Prostate gland (tissue), 2 donors: ENCODE results near the gene DGAT2. TPM values are rescaled to one million over a fixed set of nuclear protein-coding genes. Genes with fewer than 3 reads are reported as not detected.
"Not testable (repeated sequence)": the region's sequence is repeated elsewhere in the genome, so short reads cannot be mapped to it uniquely, and the experiment has no call there.

Experiments used
- DNase-seq: peaks from one replicate; pipeline ENCODE4 v3.0.0-alpha.2; 2019; ENCODE audit warnings: low spot score
- H3K27ac ChIP-seq, 2 donors: fragments of 200-600 bp; sonication (generic); 2 replicates each; pipeline ENCODE4 v1.5.1; 2017 to 2019
- H3K27me3 ChIP-seq: fragments of 200-600 bp; sonication (generic); replicated peaks from 2 replicates; pipeline ENCODE4 v1.5.1; 2019; ENCODE audit not compliant: insufficient read depth
- H3K36me3 ChIP-seq, 2 donors: fragments of 200-600 bp; sonication (generic); 1 replicate in 1 of 2; 2 replicates in 1 of 2; pipeline versions ENCODE4 v1.5.1 to v1.8.1; 2017 to 2019
- H3K4me1 ChIP-seq: fragments of 200-600 bp; sonication (generic); replicated peaks from 2 replicates; pipeline ENCODE4 v1.5.1; 2019
- H3K4me3 ChIP-seq, 2 donors: fragments of 200-600 bp; sonication (generic); 2 replicates each; pipeline ENCODE4 v1.5.1; 2017 to 2019
- H3K9me3 ChIP-seq: fragments of 200-600 bp; sonication (generic); 2 replicates; pipeline ENCODE4 v1.5.1; 2017
- POLR2A ChIP-seq: fragments of 450-650 bp; IDR thresholded peaks from one replicate; pipeline ENCODE4 v1.6.1; 2016; ENCODE audit warnings: antibody characterized with exemption, mild to moderate bottlenecking
- POLR2AphosphoS5 ChIP-seq: sonication (generic); formaldehyde crosslinking; IDR thresholded peaks from one replicate; pipeline ENCODE4 v1.6.1; 2017; ENCODE audit warnings: antibody characterized with exemption
- WGBS: methylation state at CpG from one replicate; pipeline ENCODE4 v1.1.5; 2018; 5-methylcytosine and 5-hydroxymethylcytosine counted together
- intact Hi-C: fragments of 100-400 bp; cut with DNase I; formaldehyde crosslinking; loops from one replicate; pipeline ENCODE4 v1.14.2; 2022
- total RNA-seq, 2 donors: library from RNA; depleted of rRNA; stranded (reverse); fragments of >200 nt; gene quantifications; one replicate each; pipeline ENCODE4 v1.1.0, GENCODE V29; 2016
- TF ChIP-seq, protein P1 (sequence below), 4 experiments: fragments of 200-600 bp in 2 of 4; fragments of 450-650 bp in 2 of 4; sonication (generic) in 2 of 4; IDR thresholded peaks; 1 replicate in 3 of 4; 2 replicates in 1 of 4; pipeline ENCODE4 v1.5.1; 2016 to 2019; ENCODE audit warnings: antibody characterized with exemption in 4 of 4, mild to moderate bottlenecking in 2 of 4, moderate library complexity in 2 of 4

The DGAT2 gene
- total RNA-seq, 2 donors from 2014 or later, result 5.6 to 24.6 TPM

GRCh38 chr11:75733431-75734107 lies 35.0 kb upstream of the DGAT2 start:
- 73% methylated on average over 5 of the region's 5 CpGs for WGBS
- intact Hi-C loops, result no loop called here
- Histone ChIP-seq H3K4me1 (no peaks in the 10 kb centered on the region), H3K36me3 (no peaks in the 10 kb centered on the region), H3K27ac (no peak overlapping the region), H3K27me3 (no peaks in the 10 kb centered on the region), H3K4me3 (no peak overlapping the region), H3K9me3 (no peaks in the 10 kb centered on the region)
- TF ChIP-seq POLR2AphosphoS5, result no peak
- peak; percentile 13 for DNase-seq

GRCh38 chr11:75734491-75735180 lies 33.9 kb upstream of the DGAT2 start:
- Histone ChIP-seq H3K27ac (no peak overlapping the region), H3K4me1 (no peaks in the 10 kb centered on the region), H3K36me3 (no peaks in the 10 kb centered on the region), H3K4me3 (no peak overlapping the region), H3K9me3 (no peaks in the 10 kb centered on the region), H3K27me3 (no peaks in the 10 kb centered on the region)
- 69% methylated on average over 5 of the region's 5 CpGs for WGBS
- DNase-seq, result no peak
- TF ChIP-seq POLR2A (no peak), POLR2AphosphoS5 (no peak)
- TF ChIP-seq, protein P1, sequence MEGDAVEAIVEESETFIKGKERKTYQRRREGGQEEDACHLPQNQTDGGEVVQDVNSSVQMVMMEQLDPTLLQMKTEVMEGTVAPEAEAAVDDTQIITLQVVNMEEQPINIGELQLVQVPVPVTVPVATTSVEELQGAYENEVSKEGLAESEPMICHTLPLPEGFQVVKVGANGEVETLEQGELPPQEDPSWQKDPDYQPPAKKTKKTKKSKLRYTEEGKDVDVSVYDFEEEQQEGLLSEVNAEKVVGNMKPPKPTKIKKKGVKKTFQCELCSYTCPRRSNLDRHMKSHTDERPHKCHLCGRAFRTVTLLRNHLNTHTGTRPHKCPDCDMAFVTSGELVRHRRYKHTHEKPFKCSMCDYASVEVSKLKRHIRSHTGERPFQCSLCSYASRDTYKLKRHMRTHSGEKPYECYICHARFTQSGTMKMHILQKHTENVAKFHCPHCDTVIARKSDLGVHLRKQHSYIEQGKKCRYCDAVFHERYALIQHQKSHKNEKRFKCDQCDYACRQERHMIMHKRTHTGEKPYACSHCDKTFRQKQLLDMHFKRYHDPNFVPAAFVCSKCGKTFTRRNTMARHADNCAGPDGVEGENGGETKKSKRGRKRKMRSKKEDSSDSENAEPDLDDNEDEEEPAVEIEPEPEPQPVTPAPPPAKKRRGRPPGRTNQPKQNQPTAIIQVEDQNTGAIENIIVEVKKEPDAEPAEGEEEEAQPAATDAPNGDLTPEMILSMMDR (IDR thresholded peaks at IDR 0.05), result no peak
- intact Hi-C loops, result no loop called here

DNA sequence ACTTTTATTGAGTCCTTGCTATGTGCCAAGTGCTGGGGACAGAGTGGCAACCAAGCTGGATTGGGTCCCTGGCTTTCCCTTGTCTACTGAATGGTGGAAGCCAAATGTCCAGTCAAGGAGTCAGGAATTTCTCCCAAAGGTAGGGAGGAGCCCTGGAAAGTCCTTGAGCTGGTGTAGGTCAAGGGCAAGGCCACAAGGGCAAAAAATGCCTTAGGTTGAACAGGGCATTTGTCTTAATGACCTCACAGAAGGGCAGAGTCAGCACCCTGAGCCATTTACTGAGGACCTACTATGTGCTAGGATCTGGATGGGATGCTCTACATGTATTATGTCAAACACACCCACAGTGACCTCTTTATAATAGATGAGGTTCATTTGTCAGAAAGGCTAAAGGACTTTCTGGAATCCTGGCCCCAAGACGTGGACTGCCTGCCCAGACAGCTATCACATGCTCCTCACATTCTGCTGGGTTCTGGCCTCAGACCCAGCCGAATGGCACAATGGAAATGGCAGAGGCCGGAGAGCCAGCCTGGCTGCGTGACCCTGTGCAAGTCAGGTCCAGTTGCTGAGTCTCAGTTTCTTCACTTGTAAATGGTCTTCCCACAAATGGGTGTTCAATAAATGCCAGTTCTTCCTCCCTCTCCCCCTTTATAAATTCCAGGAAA lies 33.3 kb upstream of the DGAT2 start:
- intact Hi-C loops, result no loop called here
- no peaks in the 10 kb centered on the region for H3K27me3 ChIP-seq
- WGBS, result 100% methylated on average over 4 of the region's 4 CpGs
- H3K9me3 ChIP-seq, result no peaks in the 10 kb centered on the region
- no peak overlapping the region for H3K27ac ChIP-seq
- no peaks in the 10 kb centered on the region for H3K36me3 ChIP-seq
- no peak for DNase-seq
- H3K4me3 ChIP-seq, result no peak overlapping the region
- TF ChIP-seq, protein P1 (IDR thresholded peaks at IDR 0.05), result no peak
- no peak for TF ChIP-seq POLR2AphosphoS5
- no peak for TF ChIP-seq POLR2A
- H3K4me1 ChIP-seq, result no peaks in the 10 kb centered on the region

DNA sequence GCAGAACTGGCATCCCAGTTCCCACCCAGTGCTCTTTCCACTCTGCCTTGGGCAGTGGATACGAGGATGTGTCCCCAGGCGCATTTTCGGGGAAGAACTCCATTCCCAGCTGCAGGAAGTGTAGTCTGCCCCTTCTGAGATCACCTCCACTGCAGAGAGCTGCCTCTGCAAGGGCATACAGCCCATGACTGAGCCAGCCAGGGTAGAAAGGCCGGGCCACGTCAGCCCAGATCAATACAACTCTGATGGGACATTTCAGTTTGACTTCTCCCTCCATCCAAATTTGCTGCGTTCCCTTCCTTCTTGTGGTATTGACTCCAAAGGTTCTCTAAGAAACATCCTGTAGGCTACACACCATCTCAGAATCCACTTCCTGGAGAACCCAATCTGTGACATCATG lies 31.3 kb upstream of the DGAT2 start:
- DNase-seq, result no peak
- Histone ChIP-seq H3K27ac (no peak overlapping the region), H3K27me3 (no peaks in the 10 kb centered on the region), H3K4me1 (no peaks in the 10 kb centered on the region), H3K36me3 (no peaks in the 10 kb centered on the region), H3K9me3 (no peaks in the 10 kb centered on the region), H3K4me3 (no peak overlapping the region)
- no peak for TF ChIP-seq POLR2A
- TF ChIP-seq, protein P1 (IDR thresholded peaks at IDR 0.05), result no peak
- TF ChIP-seq POLR2AphosphoS5, result no peak
- intact Hi-C loops, result no loop called here
- 90% methylated on average over 6 of the region's 6 CpGs for WGBS

- no peaks in the 10 kb centered on the region for H3K4me1 ChIP-seq
- no peak overlapping the region for H3K4me3 ChIP-seq
- no peaks in the 10 kb centered on the region for H3K36me3 ChIP-seq
- no peak for TF ChIP-seq POLR2A
- TF ChIP-seq, protein P1 (IDR thresholded peaks at IDR 0.05), result no peak
- TF ChIP-seq POLR2AphosphoS5, result no peak
- WGBS, result 92% methylated on average over 1 of the region's 1 CpG
- H3K27ac ChIP-seq, result no peak overlapping the region
- intact Hi-C loops, result no loop called here
- DNase-seq, result no peak
- H3K27me3 ChIP-seq, result no peaks in the 10 kb centered on the region
- no peaks in the 10 kb centered on the region for H3K9me3 ChIP-seq
Observed at GRCh38 chr11:75740681-75741080, 27.9 kb upstream of the DGAT2 start.

DNA sequence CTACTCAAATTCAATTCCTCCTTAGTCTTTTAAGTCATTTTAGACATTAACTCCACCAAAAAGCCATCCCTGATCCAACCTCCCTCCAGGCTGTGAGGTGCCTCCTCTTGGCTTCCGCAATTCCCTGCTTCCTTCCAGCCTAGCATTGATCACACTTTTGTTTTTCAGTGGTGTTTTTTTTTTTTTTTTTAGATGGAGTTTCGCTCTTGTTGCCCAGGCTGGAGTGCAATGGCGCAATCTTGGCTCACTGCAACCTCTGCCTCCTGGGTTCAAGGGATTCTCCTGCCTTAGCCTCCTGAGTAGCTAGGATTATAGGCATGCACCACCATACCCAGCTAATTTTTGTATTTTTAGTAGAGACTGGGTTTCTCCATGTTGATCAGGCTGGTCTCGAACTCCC lies 25.4 kb upstream of the DGAT2 start:
- intact Hi-C loops, result not testable (repeated sequence)

More for the DNA sequence above, 25.4 kb upstream of the DGAT2 start:
- H3K27me3 ChIP-seq, H3K4me3 ChIP-seq, H3K27ac ChIP-seq, H3K9me3 ChIP-seq, DNase-seq, H3K36me3 ChIP-seq, H3K4me1 ChIP-seq: not testable (repeated sequence)
- 100% methylated on average over 4 of the region's 4 CpGs for WGBS
